ENCODE data around the gene CFAP91.

DNA sequence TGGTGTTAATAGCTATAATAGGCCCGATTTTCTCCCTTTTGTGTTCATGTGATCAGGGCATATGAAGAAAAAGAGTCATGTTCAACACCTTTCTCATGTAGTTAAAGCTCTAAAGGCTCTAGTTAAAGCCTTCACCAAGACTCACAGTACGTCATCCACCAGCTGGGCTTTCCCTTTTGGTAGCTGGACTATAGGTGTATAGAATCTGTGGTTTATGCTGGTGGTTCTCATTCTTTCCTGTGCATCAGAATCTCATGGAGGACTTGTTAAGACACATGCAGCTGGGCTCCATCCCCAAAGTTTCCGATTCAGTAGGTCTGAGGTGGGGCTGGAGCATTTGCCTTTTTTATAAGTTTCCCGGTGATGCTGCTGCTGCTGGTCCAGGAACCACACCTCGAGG, 31.0 kb downstream of the CFAP91 start:
- no peak for TF ChIP-seq POLR2A (IDR thresholded peaks at IDR 0.05)
- TF ChIP-seq, protein P1, sequence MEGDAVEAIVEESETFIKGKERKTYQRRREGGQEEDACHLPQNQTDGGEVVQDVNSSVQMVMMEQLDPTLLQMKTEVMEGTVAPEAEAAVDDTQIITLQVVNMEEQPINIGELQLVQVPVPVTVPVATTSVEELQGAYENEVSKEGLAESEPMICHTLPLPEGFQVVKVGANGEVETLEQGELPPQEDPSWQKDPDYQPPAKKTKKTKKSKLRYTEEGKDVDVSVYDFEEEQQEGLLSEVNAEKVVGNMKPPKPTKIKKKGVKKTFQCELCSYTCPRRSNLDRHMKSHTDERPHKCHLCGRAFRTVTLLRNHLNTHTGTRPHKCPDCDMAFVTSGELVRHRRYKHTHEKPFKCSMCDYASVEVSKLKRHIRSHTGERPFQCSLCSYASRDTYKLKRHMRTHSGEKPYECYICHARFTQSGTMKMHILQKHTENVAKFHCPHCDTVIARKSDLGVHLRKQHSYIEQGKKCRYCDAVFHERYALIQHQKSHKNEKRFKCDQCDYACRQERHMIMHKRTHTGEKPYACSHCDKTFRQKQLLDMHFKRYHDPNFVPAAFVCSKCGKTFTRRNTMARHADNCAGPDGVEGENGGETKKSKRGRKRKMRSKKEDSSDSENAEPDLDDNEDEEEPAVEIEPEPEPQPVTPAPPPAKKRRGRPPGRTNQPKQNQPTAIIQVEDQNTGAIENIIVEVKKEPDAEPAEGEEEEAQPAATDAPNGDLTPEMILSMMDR (IDR thresholded peaks at IDR 0.05) = no peak
